ENCODE measurements around the gene BABAM1. TPM values are rescaled to one million over a fixed set of nuclear protein-coding genes. Genes with fewer than 3 reads are reported as not detected.

Gene BABAM1
- total and polyA plus RNA-seq, 2 of the 4 experiments (the other 2 are of a cell fraction), result 95.1 to 101 TPM

DNA sequence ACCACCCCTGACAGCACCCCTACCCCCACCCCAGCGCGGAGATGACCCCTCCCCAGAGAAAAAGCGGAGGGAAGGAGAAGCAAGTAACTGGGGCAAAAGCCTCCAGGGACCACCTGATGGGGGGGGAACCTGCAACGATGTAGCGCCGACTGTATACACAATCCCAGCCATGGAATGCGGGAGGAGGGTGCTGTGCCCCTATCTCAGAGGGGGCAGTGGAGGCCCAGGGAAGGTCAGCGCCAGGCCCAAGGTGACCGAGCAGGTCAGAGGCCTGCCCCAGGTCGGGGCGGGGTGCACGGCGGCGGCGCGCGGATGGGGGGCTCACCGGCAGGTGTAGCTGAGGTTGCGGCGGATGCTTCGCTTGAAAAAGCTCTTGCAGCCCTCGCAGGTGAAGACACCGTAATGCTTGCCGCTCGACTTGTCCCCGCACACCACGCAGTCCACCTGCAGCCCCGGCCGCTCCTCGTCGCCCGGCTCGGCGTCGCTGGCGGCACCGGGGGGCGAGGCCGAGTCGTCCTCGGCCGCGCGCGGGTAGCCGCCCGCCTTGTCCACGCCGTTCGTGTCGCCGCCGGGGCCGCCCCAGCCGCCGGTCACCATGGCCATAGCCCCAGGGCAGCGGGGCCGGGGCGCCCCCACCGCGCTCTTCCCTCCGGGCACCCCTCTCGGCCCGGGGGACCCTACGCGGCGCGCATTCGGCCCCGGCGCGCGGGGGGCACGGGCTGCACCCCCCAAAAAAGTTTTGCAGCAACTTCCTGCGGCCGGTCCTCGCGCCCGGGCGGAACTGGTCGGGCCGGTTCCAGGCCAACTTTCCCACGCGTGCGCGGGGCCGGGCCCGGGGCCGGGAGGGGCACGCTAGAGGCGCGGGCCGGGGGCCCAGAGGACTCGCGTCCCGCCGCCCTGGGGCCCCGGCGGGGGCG lies 22.4 kb upstream of the BABAM1 start:
- dilution Hi-C loops (cut with HindIII; ENCODE audit: low sequenced_read_pairs, unreplicated experiment), result no loop called here

More for the DNA sequence above, 22.4 kb upstream of the BABAM1 start:
- H2BK15ac ChIP-seq (ENCODE audit: low read depth, low read length), result no peak overlapping the region
- peak overlapping the region; percentile 53 for H4K91ac ChIP-seq (ENCODE audit: insufficient read depth, low read depth, low read length)
- no peak overlapping the region; the same call in 1 of the 2 replicates for H3K56ac ChIP-seq (ENCODE audit: extremely low read depth, insufficient read depth, low read length)
- H3K36me3 ChIP-seq (ENCODE audit: control insufficient read depth, insufficient read depth, low read length), result peaks cover 8% of the 10 kb centered on the region; the same call in 1 of the 2 replicates
- peak overlapping the region; percentile 93 for H2AFZ ChIP-seq (replicated peaks; ENCODE audit: low read length, poor library complexity)
- H3K23ac ChIP-seq (ENCODE audit: low read depth, low read length), result peak overlapping the region; percentile 41
- 1% methylated on average over 63 of the region's 100 CpGs; no CpG with 5 or more reads in 1 of the 2 experiments for WGBS, 2 experiments (ENCODE audit: extremely low coverage in 2 of 2, insufficient read length in 1 of 2)
- H2AK9ac ChIP-seq (replicated peaks; ENCODE audit: low read depth, low read length, poor library complexity), result peak overlapping the region; percentile 89
- no peaks in the 10 kb centered on the region for H3K27me3 ChIP-seq (ENCODE audit: control insufficient read depth, insufficient read depth, low read length)
- ChIA-PET POLR2A (ENCODE audit: unreplicated experiment) (no interaction called here), CTCF (no interaction called here)
- H3K4me2 ChIP-seq (ENCODE audit: low read depth, low read length), result peak overlapping the region; percentile 78
- peaks cover 10% of the 10 kb centered on the region for H3K4me1 ChIP-seq (ENCODE audit: control insufficient read depth, insufficient read depth, low read length)
- peak overlapping the region; percentile 95 for H3K4ac ChIP-seq (ENCODE audit: low read depth, low read length)
- H3K27ac ChIP-seq (ENCODE audit: insufficient read depth, low read length), result peak overlapping the region; percentile 69
- peaks cover 28% of the 10 kb centered on the region for H4K20me1 ChIP-seq (ENCODE audit: insufficient read depth, low read length)
- peak overlapping the region; percentile 74 for H3K9ac ChIP-seq (ENCODE audit: low read depth, low read length)
- peak overlapping the region; percentile 91; the same call in 1 of the 2 replicates for H2AK5ac ChIP-seq (ENCODE audit: low read depth, low read length)
- no TSS peak for BruUV-seq (replicated peaks)
- H3K4me3 ChIP-seq (ENCODE audit: insufficient read depth, low read depth, low read length), result peak overlapping the region; percentile 90
- H3K9me1 ChIP-seq (ENCODE audit: insufficient read depth, low read length), result 0 out of 2 replicates have a peak, but pooled peaks cover 4% of the 10 kb centered on the region
- TF ChIP-seq MAZ (IDR thresholded peaks at IDR 0.05; ENCODE audit: borderline replicate concordance, low read depth, low read length) (peak; percentile 21; the same call in 1 of the 2 replicates), BHLHE40 (IDR thresholded peaks at IDR 0.05; ENCODE audit: low read depth, low read length) (no peak)
- H4K5ac ChIP-seq (ENCODE audit: low read depth, low read length), result 0 out of 2 replicates have a peak overlapping the region, but pooled peaks have one; percentile 25
- peak overlapping the region; percentile 60 for H3K14ac ChIP-seq (replicated peaks; ENCODE audit: low read depth, low read length)
- H4K8ac ChIP-seq (ENCODE audit: low read depth in 2 of 2, low read length in 2 of 2), result peak overlapping the region; percentile 64 to 72; a peak in 2 of 4 replicates
- peak overlapping the region; percentile 6 for H2BK5ac ChIP-seq (ENCODE audit: low read depth, low read length, poor library complexity, severe bottlenecking)
- in situ Hi-C loops (cut with MboI; ENCODE audit: low sequenced_read_pairs) (no loop called here), intact Hi-C loops (cut with micrococcal nuclease) (no loop called here)
- ATAC-seq (ENCODE audit: low read depth), result peak; percentile 10
- H3K18ac ChIP-seq (ENCODE audit: low read depth, low read length), result no peak overlapping the region
- H2BK20ac ChIP-seq (ENCODE audit: low read depth, low read length), result no peak overlapping the region
- H3K9me3 ChIP-seq (ENCODE audit: control insufficient read depth, insufficient read depth, low read length), result no peaks in the 10 kb centered on the region
- H2BK120ac ChIP-seq (ENCODE audit: low read depth, low read length), result no peak overlapping the region
- DNase-seq, result no peak
- peaks cover 21 to 47% of the 10 kb centered on the region in 2 experiments for H3K79me1 ChIP-seq (ENCODE audit: low read depth in 1 of 2, low read length in 2 of 2)
